Measurements from ENCODE around the gene LMTK3.

DNA sequence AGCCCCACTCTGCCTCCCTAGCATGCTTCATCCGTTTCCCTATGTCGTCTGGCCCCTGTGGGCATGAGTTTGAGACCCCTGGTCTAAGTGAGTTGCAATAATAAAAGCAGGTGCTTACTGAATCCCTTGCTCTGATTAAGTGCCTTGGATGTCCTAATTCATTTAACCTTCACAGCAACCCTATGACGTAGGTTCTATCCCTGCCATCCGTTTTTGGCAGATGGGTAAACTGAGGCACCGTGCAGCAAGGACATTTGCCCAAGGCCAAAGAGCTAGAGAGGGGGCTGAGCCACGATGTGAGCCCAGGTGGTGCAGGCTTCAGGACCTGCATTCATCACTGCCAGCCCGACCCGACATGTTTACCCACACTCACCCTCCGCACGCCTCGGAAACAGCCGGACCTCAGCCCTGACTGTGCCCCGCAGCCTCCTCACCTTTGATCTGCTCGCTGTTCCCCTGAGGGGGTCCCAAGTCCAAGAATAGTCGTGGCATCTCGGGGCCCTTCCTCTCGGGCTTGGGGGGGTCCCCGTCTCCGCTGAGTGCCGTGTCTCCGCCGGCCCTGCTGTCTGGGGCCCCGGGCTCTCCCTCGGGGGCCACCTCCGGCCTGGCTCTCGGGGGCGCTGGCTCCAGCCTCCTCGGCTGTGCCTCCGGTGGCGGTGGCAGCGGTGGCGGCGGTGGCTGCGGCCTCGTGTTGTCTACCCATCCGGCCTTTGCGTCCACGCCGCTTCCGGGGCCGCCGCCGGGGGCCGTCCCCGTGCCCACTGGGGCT is 14.5 kb downstream of the LMTK3 start:
- TF ChIP-seq, protein P1, sequence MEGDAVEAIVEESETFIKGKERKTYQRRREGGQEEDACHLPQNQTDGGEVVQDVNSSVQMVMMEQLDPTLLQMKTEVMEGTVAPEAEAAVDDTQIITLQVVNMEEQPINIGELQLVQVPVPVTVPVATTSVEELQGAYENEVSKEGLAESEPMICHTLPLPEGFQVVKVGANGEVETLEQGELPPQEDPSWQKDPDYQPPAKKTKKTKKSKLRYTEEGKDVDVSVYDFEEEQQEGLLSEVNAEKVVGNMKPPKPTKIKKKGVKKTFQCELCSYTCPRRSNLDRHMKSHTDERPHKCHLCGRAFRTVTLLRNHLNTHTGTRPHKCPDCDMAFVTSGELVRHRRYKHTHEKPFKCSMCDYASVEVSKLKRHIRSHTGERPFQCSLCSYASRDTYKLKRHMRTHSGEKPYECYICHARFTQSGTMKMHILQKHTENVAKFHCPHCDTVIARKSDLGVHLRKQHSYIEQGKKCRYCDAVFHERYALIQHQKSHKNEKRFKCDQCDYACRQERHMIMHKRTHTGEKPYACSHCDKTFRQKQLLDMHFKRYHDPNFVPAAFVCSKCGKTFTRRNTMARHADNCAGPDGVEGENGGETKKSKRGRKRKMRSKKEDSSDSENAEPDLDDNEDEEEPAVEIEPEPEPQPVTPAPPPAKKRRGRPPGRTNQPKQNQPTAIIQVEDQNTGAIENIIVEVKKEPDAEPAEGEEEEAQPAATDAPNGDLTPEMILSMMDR (IDR thresholded peaks at IDR 0.05): no peak
- TF ChIP-seq EP300 (IDR thresholded peaks at IDR 0.05; ENCODE audit: borderline replicate concordance in 1 of 2, low read depth in 1 of 2, low read length in 1 of 2): no peak
- no peak for TF ChIP-seq YY1 (IDR thresholded peaks at IDR 0.05; ENCODE audit: low read depth)
- TF ChIP-seq SIN3A (IDR thresholded peaks at IDR 0.05; ENCODE audit: borderline replicate concordance, low read depth, low read length): no peak
- TF ChIP-seq FOSL2 (IDR thresholded peaks at IDR 0.05; ENCODE audit: borderline replicate concordance, low read depth): no peak
- TF ChIP-seq, protein P2, sequence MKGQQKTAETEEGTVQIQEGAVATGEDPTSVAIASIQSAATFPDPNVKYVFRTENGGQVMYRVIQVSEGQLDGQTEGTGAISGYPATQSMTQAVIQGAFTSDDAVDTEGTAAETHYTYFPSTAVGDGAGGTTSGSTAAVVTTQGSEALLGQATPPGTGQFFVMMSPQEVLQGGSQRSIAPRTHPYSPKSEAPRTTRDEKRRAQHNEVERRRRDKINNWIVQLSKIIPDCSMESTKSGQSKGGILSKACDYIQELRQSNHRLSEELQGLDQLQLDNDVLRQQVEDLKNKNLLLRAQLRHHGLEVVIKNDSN (IDR thresholded peaks at IDR 0.05; ENCODE audit: borderline replicate concordance, low read depth): no peak
- TF ChIP-seq, protein P3, sequence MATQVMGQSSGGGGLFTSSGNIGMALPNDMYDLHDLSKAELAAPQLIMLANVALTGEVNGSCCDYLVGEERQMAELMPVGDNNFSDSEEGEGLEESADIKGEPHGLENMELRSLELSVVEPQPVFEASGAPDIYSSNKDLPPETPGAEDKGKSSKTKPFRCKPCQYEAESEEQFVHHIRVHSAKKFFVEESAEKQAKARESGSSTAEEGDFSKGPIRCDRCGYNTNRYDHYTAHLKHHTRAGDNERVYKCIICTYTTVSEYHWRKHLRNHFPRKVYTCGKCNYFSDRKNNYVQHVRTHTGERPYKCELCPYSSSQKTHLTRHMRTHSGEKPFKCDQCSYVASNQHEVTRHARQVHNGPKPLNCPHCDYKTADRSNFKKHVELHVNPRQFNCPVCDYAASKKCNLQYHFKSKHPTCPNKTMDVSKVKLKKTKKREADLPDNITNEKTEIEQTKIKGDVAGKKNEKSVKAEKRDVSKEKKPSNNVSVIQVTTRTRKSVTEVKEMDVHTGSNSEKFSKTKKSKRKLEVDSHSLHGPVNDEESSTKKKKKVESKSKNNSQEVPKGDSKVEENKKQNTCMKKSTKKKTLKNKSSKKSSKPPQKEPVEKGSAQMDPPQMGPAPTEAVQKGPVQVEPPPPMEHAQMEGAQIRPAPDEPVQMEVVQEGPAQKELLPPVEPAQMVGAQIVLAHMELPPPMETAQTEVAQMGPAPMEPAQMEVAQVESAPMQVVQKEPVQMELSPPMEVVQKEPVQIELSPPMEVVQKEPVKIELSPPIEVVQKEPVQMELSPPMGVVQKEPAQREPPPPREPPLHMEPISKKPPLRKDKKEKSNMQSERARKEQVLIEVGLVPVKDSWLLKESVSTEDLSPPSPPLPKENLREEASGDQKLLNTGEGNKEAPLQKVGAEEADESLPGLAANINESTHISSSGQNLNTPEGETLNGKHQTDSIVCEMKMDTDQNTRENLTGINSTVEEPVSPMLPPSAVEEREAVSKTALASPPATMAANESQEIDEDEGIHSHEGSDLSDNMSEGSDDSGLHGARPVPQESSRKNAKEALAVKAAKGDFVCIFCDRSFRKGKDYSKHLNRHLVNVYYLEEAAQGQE (IDR thresholded peaks at IDR 0.05; ENCODE audit: low read depth, low read length): no peak
- TF ChIP-seq, protein P4, sequence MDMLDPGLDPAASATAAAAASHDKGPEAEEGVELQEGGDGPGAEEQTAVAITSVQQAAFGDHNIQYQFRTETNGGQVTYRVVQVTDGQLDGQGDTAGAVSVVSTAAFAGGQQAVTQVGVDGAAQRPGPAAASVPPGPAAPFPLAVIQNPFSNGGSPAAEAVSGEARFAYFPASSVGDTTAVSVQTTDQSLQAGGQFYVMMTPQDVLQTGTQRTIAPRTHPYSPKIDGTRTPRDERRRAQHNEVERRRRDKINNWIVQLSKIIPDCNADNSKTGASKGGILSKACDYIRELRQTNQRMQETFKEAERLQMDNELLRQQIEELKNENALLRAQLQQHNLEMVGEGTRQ (IDR thresholded peaks at IDR 0.05; ENCODE audit: borderline replicate concordance, low read depth, low read length): no peak
- TF ChIP-seq TAF1 (IDR thresholded peaks at IDR 0.05; ENCODE audit: borderline replicate concordance, low read depth, low read length): no peak
- TF ChIP-seq GABPA (IDR thresholded peaks at IDR 0.05; ENCODE audit: low read depth): no peak
- no peak for TF ChIP-seq MEF2A (IDR thresholded peaks at IDR 0.05; ENCODE audit: borderline replicate concordance, low read depth)
- no peak for TF ChIP-seq CHD2 (IDR thresholded peaks at IDR 0.05; ENCODE audit: low read length, partially characterized antibody)

Measured in SK-N-SH (cell line).